OCI-LY7 (cell line): ENCODE data around the gene TM9SF1. TPM values are rescaled to one million over a fixed set of nuclear protein-coding genes. Genes with fewer than 3 reads are reported as not detected.

Experiments used
- BruUV-seq: library from RNA; stranded (reverse); fragments of 400-500 nt; replicated peaks from 2 replicates; lab custom pipeline; 2021; lab: Mats Ljungman, UMichigan
- CTCF ChIA-PET: fragments of 300-600 bp; sonication (Branson Sonifier 250); formaldehyde crosslinking; loops from one replicate; lab custom pipeline; 2022; ENCODE audit warnings: antibody characterized with exemption; ENCODE audit not compliant: unreplicated experiment; lab: Charles Lee
- POLR2A ChIA-PET: fragments of 300-600 bp; sonication (Branson Sonifier 250); formaldehyde crosslinking; loops from one replicate; lab custom pipeline; 2022; ENCODE audit warnings: antibody characterized with exemption; lab: Charles Lee
- DNase-seq: peaks from one replicate; pipeline ENCODE4 v3.0.0-alpha.2; 2015; ENCODE audit warnings: low spot score
- H2AFZ ChIP-seq: fragments of 200-600 bp; sonication (generic), shearing (Covaris generic); 2 replicates; pipeline ENCODE4 v1.6.1; 2014; ENCODE audit warnings: mild to moderate bottlenecking, antibody characterized with exemption, low read length, moderate library complexity
- H3K27ac ChIP-seq: fragments of 200-600 bp; sonication (generic); 2 replicates; pipeline ENCODE4 v1.5.1; 2014; ENCODE audit warnings: mixed run types, low read depth, mild to moderate bottlenecking, moderate library complexity, low read length, inconsistent platforms; ENCODE audit not compliant: poor library complexity, severe bottlenecking
- H3K36me3 ChIP-seq: fragments of 200-600 bp; sonication (generic); 2 replicates; pipeline ENCODE4 v1.6.1; 2014; ENCODE audit warnings: mild to moderate bottlenecking, antibody characterized with exemption, low read length, moderate library complexity, mixed read lengths; ENCODE audit not compliant: insufficient read depth
- H3K4me1 ChIP-seq: fragments of 200-600 bp; sonication (generic); 2 replicates; pipeline ENCODE4 v1.5.1; 2014; ENCODE audit warnings: mild to moderate bottlenecking, low read length; ENCODE audit not compliant: insufficient read depth, poor library complexity, severe bottlenecking
- H3K4me2 ChIP-seq: fragments of 200-600 bp; sonication (generic); 2 replicates; pipeline ENCODE4 v1.6.1; 2014; ENCODE audit warnings: mild to moderate bottlenecking, low read length
- H3K4me3 ChIP-seq: fragments of 200-600 bp; sonication (generic); 2 replicates; pipeline ENCODE4 v1.5.1; 2014; ENCODE audit warnings: mild to moderate bottlenecking, low read depth, low read length; ENCODE audit not compliant: poor library complexity, severe bottlenecking
- H3K79me2 ChIP-seq: fragments of 200-600 bp; sonication (generic); 2 replicates; pipeline ENCODE4 v1.6.1; 2016; ENCODE audit warnings: low read depth, mild to moderate bottlenecking, low read length, moderate library complexity, mixed read lengths; ENCODE audit not compliant: insufficient read depth
- H3K9me2 ChIP-seq: fragments of 200-600 bp; sonication (generic); 2 replicates; pipeline ENCODE4 v1.6.1; 2016; ENCODE audit warnings: mild to moderate bottlenecking, low read length, mixed read lengths; ENCODE audit not compliant: insufficient read depth
- H3K9me3 ChIP-seq: fragments of 200-600 bp; sonication (generic); 2 replicates; pipeline ENCODE4 v1.6.1; 2014; ENCODE audit warnings: mild to moderate bottlenecking, mixed run types, low read length, mixed read lengths
- H4K20me1 ChIP-seq: fragments of 200-600 bp; sonication (generic); 2 replicates; pipeline ENCODE4 v1.6.1; 2014; ENCODE audit warnings: mild to moderate bottlenecking, antibody characterized with exemption, low read length, moderate library complexity, mixed read lengths; ENCODE audit not compliant: insufficient read depth
- CTCF ChIP-seq: fragments of 200-600 bp; sonication (generic); conservative IDR thresholded peaks from 2 replicates; pipeline ENCODE4 v1.5.1; 2014; ENCODE audit warnings: mild to moderate bottlenecking, antibody characterized with exemption, low read length, moderate library complexity, mixed read lengths
- EZH2phosphoT487 ChIP-seq: fragments of 200-600 bp; sonication (generic); IDR thresholded peaks from 2 replicates; pipeline ENCODE4 v1.6.1; 2018; ENCODE audit warnings: low read depth, borderline replicate concordance, mild to moderate bottlenecking, mixed run types, antibody characterized with exemption, low read length, moderate library complexity, mixed read lengths
- intact Hi-C: fragments of 100-400 bp; cut with micrococcal nuclease; formaldehyde crosslinking; loops from one replicate; pipeline ENCODE4 v1.10.0; 2022; ENCODE audit not compliant: unreplicated experiment
- total RNA-seq, 2 experiments: library from RNA; depleted of rRNA in 1 of 2; stranded (reverse); fragments of >200 nt in 1 of 2; shearing (Covaris generic) in 1 of 2; gene quantifications; 2 replicates each; pipeline ENCODE4 v1.2.3, GENCODE V29; 2014 to 2022

TM9SF1 gene
- total RNA-seq, 2 experiments from 2014 or later = 23.4 to 27.8 TPM

DNA sequence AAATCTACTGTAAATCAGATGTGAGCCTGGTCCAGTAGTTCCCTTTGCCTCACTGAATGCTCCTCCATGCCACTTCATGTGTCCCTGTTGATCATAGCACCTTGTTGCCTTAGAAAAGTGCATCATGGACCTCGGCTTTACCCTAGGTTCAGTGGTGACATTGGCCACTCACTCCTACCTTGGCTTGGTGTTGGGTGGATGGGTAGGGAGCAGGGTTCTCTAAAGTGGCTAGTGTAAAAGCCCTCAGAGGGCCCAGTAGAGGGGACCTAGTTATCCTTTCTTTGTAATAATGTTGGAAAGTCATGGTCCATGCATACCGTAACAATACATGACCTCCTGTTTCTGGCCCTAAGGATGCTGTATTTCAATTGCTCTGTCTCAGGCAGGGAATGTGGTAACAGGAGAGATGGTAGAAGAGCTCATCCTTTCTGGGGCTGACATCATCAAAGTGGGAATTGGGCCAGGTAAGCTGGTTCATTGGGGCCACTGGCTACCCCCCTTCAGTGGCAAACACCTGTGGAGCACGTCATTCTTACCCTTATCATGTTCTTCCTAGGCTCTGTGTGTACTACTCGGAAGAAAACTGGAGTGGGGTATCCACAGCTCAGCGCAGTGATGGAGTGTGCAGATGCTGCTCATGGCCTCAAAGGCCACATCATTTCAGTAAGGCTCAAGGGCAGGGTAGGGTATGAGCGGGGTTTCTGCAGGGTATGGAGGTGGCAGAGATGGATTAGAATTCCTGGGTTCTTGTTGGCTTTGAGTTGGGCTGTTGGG is 41.6 kb upstream of the TM9SF1 start:
- H3K27ac ChIP-seq = no peak overlapping the region
- no peaks in the 10 kb centered on the region for H3K9me2 ChIP-seq
- peaks cover 38% of the 10 kb centered on the region for H3K4me1 ChIP-seq
- TF ChIP-seq EZH2phosphoT487 = no peak
- no peak for TF ChIP-seq CTCF
- no TSS peak for BruUV-seq
- H3K79me2 ChIP-seq = peaks cover 32% of the 10 kb centered on the region; the same call in 1 of the 2 replicates
- ChIA-PET CTCF (no interaction called here), POLR2A (interaction anchor here (0.7 to 1.9 kb wide), 2 partner anchors 41 to 61 kb away, joined by 3 to 5 read pairs; no protein-coding TSS in a partner anchor)
- H4K20me1 ChIP-seq = no peaks in the 10 kb centered on the region
- no peaks in the 10 kb centered on the region for H3K9me3 ChIP-seq
- H2AFZ ChIP-seq = no peak overlapping the region
- intact Hi-C loops = no loop called here
- DNase-seq = no peak
- H3K4me3 ChIP-seq = no peak overlapping the region
- H3K36me3 ChIP-seq = peaks cover 73% of the 10 kb centered on the region
- H3K4me2 ChIP-seq = no peak overlapping the region

- CTCF ChIA-PET = interaction anchor here (1.0 kb wide), 1 partner anchor 70 kb away, joined by 3 read pairs; no protein-coding TSS in a partner anchor
- Histone ChIP-seq H3K27ac (no peak overlapping the region), H3K4me1 (peaks cover 34% of the 10 kb centered on the region), H3K36me3 (peaks cover 72% of the 10 kb centered on the region), H3K9me2 (no peaks in the 10 kb centered on the region), H4K20me1 (no peaks in the 10 kb centered on the region), H3K4me3 (no peak overlapping the region), H3K79me2 (peaks cover 32% of the 10 kb centered on the region), H2AFZ (no peak overlapping the region), H3K9me3 (no peaks in the 10 kb centered on the region), H3K4me2 (no peak overlapping the region)
- TF ChIP-seq EZH2phosphoT487 (no peak), CTCF (no peak)
- intact Hi-C loops = no loop called here
- no peak for DNase-seq
- BruUV-seq = no TSS peak
- POLR2A ChIA-PET = interaction anchor here (0.7 to 1.2 kb wide), 2 partner anchors 9 to 61 kb away, joined by 3 to 4 read pairs; no protein-coding TSS in a partner anchor
These were observed 40.8 kb upstream of the TM9SF1 start for GRCh38 chr14:24235804-24236688.
